ENCODE results near the gene MEGF6.

- no peak for TF ChIP-seq CTCF (IDR thresholded peaks at IDR 0.05; ENCODE audit: low read depth, low read length, poor library complexity, severe bottlenecking)
- TF ChIP-seq EZH2phosphoT487 (IDR thresholded peaks at IDR 0.05; ENCODE audit: borderline replicate concordance, low read length) = no peak
Measured at GRCh38 chr1:3550511-3551289, 60.6 kb downstream of the MEGF6 start.
